Activated T-cell treated with anti-CD3 and anti-CD28 coated beads for 24 hours (primary cell): Measurements from ENCODE around the gene ZBTB20.

Experiments used
- DNase-seq: peaks from one replicate; pipeline ENCODE4 v3.0.0-alpha.2; 2020; ENCODE audit warnings: low read depth

The ZBTB20 gene

DNA sequence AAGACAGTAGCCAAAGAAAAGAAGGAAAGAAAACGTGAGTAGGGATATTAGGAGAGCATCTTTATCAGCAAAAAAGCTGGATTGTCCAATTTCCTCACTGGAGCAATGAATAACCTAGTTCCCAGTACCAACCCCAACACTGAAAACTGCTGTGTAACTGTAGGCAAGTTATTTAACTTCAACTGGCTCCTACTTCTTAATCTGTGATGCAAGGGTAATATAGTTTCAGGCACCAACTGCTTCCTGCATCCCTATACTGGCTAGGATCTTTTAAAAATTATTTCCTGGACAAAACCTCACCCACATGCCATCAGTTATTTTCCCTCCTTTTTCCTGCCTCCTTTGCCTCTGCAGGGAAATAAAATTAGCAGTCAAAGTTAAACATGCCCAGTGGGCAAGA lies 59.6 kb downstream of the ZBTB20 start:
- DNase-seq = no peak

DNA sequence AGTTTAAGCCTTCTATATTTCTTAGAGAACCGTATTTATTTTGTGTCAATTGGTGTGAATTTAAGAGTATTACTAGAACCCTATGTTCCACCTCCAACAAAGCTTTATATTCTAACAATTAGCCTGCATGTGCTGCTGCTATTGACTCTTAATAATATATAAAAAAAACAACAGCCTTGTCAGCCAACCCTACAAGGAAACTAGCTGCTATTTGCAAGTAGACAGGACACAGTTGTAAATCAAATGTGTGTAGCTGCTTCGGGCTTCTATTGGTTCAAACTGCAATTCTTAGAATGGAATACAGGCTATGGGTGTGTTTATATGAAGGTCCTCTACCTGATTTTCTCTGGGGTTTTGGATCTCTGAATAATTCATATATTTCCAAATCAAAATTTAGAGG lies 60.7 kb downstream of the ZBTB20 start:
- no peak for DNase-seq

GRCh38 chr3:115085197-115085865 lies 61.8 kb downstream of the ZBTB20 start:
- DNase-seq = no peak

GRCh38 chr3:115084686-115085085 lies 62.4 kb downstream of the ZBTB20 start:
- DNase-seq = no peak

DNA sequence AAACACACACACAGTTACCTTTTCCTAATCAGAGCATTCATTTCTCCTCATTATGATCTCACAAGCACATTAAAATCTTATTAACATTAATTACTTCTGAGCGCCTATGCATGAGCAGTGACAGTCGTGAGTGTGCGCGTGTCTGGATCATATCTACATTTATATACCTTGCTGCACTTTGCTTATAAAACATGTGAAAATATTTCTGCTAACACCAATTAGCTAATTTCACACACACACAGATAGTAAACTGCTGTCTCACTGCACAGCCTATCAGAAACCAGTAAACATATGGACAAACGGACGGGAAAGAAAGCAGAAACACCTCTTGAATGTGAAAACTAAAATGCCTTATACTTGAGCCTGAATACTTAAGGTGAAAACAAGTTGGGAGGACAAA lies 64.8 kb downstream of the ZBTB20 start:
- no peak for DNase-seq

- no peak for DNase-seq
Measured at GRCh38 chr3:115081444-115081843, 65.6 kb downstream of the ZBTB20 start.

DNA sequence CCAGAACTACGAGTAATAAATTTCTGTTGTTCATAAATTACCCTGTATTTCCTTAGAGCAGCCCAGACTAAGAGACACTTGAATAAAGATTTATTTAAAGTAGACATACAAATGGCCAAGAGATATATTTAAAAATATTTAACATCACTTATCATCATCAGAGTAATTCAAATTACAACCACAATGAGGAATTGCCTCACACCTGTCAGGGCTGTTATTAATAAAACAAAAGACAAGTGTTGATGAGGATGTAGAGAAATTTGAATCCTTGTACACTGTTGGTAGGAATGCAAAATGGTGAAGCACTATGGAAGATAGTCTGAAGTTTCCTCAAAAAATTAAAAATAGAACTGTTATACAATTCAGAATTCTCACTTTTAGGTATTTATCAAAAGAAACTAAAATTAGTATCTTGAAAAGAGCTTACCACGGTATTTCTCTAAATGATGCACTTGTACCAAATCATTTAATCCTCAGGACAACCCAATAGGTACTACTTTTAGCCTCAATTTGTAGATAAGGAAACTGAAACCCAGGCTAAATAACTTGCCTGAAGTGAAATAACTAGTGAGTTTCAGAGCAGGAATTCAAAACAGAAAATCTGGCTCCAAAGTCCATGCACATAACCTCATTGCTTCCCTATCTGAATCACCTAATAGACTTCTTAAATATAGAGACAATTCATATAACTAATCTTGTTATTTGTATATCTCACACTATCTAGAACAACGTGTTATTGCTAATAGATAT lies 69.4 kb downstream of the ZBTB20 start:
- DNase-seq = no peak

DNA sequence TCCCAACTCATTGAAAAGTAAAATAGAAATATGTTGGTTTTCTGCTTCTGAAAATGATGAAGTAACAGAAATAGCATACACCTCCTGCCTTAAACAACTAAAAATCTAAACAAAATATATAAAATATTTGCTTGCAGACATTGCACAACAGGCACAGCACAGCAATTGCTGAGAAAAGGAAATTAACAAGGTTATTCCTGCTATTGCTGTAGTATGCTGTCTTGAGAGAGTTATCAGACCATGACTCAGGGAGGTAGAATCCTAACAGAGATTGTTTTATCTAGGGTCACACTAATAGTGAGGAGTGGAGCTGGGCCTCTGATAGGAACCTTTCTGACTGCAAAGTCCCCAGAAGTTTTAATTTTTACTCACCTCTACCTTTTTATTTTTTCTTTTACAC lies 72.6 kb downstream of the ZBTB20 start:
- DNase-seq = no peak

DNA sequence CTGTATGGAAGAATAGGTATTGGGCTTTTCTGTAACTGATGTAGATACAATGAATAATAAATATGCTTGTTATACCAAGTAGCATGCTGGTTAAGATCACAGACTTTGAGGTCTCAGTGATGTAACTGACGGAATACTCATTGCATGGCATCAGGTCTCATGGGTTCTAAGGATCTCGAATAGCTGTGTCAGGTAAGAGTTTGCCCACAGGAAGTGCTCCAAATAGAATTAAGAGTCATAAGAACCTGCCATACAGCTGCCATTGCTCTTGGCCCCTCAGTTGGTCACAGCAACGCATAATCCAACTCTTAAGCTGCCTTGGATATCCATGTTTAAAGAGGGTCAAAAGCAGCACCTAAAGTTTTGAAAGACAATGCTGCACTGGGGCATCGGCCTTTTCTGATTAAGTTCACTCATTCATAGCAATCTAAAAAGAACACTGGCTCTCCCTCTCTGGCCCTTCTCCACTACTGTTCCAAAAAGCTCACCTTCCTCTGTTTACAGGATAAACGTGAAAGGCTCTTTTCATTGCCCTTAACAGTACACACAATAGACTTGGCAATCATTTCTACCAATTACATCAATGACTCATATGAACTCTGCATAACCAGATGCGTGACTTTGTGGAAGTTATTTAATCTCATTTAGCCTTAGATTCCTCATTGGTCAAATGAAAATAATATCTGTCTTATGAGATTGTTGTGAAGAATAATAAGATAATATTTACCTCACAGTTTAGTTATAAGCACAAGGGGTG lies 74.6 kb downstream of the ZBTB20 start:
- DNase-seq = no peak

DNA sequence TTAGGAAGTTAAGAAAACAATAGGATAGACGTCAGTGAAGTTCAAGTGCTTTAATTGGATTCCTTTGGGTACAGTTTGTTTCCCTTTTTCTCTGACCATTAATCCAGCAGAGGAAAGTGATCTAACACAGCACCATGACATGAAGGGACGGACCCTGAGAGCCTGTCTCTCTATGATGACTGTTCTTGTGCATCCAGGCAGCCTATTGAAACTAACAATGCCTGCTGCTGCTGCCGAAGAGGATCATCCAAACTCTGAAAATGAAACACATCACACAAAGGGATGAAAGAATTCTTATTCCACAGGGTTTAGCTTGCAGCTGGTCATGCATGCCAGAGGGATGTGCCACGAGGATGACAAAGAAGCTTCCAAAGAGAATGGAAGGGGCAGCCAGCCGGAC lies 75.5 kb downstream of the ZBTB20 start:
- DNase-seq = no peak

DNA sequence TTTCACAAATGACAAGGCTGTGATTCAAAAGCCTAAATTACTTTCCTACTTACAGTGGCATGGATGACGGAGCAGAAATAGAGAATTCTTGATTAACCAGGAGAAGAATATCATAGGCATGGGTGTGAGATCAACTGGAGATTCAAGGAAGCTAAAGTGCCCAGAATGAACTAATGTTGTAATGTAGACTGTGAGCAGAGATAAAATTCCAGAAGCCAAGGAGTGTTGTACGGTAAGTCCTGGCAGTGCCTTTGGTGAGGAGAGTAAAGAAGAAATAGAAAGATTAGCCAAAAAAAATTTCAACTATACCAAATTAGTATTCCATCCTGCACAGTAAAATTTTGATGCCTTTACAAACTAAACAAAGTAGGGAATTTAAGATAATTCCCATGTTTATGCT lies 75.9 kb downstream of the ZBTB20 start:
- no peak for DNase-seq

GRCh38 chr3:115068799-115069198 lies 78.3 kb downstream of the ZBTB20 start:
- DNase-seq = no peak

DNA sequence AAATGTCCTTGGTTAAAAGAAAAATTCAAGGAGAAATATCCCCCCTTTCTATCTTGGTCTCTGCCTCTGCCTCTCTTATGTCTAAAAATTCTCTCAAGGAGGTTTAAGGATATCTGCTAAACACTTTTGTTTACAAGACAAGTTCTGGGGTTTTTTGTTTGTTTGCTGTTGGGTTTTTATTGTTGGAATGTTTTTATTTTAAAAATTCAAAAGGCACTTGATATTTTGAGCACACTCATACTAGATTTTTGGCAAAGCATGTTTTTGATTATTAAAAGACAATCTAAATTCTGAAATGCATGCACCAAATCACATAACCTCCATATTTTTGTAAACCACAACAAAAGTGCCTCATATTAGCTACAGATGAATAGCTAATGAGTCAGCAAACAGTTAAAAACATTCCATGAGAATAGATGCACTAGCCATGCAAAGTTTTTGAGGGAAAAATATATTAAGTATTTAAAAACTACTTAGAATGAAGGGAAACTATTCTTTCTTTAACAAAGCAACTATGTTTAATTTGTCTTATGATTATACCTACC lies 84.6 kb downstream of the ZBTB20 start:
- no peak for DNase-seq

- DNase-seq = no peak
Measured at GRCh38 chr3:115062009-115062408, 85.1 kb downstream of the ZBTB20 start.

GRCh38 chr3:115052906-115053305 lies 94.2 kb downstream of the ZBTB20 start:
- no peak for DNase-seq

DNA sequence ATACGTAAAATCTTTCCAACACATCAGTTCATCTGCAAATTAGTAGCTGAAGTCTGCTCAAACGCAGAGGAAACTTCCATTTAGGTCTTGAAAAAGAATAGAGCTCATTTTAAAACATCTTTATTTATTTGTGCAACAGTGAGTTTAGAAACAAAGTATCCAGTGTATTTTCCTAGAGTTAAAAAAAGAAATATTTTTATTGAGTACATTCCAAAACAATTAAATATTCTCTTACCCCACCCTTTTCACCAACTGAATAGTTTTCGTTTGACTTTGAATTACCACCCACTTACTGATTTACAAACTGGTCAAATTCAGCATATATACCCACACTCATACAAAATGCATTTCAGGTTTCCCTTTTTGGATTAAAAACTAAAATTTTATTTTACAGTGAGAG lies 104.7 kb downstream of the ZBTB20 start:
- DNase-seq = no peak

- DNase-seq = peak; percentile 11
Measured at GRCh38 chr3:115040673-115041286, 106.3 kb downstream of the ZBTB20 start.

- DNase-seq = no peak
Measured at GRCh38 chr3:115040246-115040645, 106.8 kb downstream of the ZBTB20 start.

- DNase-seq = no peak
Measured at GRCh38 chr3:115038817-115039216, 108.3 kb downstream of the ZBTB20 start.

DNA sequence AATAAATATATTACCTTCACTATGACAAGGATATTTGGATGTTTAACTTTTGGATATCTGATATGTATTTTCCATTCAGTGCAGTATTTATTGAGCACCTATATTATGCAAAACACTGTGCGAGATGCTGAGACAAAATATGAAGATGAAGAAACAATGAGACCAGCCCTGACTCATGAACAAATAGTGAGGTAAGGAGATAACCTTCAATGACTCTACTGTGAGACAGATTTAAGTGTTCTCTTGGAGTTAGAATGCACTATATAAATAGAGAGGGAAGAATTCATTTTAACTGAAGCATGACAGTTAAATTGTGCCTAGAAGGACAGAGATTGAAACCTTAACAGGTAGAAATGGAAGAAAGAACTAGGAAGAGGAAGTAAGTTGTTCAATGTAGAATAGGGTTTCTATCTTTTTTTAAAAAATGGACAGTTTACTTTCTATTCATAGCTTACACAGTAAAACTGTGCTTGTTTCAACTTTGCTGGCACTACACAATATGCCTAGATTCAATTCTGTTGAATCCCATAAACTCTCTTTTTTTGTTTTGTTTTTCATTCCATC lies 124.2 kb downstream of the ZBTB20 start:
- DNase-seq = no peak

- no peak for DNase-seq
Measured at GRCh38 chr3:115022199-115022598, 124.9 kb downstream of the ZBTB20 start.

GRCh38 chr3:115021061-115021460 lies 126.0 kb downstream of the ZBTB20 start:
- DNase-seq = no peak
